UCSD-AML1 (cell line): Measurements from ENCODE around the gene DPP3.

Experiments
- DNase-seq: peaks from one replicate; lab custom pipeline; 2025; ENCODE audit not compliant: unreplicated experiment; lab: John Stamatoyannopoulos, UW

DPP3 gene

GRCh38 chr11:66478729-66479393, 1.4 kb upstream of the DPP3 start:
- DNase-seq = no peak

DNA sequence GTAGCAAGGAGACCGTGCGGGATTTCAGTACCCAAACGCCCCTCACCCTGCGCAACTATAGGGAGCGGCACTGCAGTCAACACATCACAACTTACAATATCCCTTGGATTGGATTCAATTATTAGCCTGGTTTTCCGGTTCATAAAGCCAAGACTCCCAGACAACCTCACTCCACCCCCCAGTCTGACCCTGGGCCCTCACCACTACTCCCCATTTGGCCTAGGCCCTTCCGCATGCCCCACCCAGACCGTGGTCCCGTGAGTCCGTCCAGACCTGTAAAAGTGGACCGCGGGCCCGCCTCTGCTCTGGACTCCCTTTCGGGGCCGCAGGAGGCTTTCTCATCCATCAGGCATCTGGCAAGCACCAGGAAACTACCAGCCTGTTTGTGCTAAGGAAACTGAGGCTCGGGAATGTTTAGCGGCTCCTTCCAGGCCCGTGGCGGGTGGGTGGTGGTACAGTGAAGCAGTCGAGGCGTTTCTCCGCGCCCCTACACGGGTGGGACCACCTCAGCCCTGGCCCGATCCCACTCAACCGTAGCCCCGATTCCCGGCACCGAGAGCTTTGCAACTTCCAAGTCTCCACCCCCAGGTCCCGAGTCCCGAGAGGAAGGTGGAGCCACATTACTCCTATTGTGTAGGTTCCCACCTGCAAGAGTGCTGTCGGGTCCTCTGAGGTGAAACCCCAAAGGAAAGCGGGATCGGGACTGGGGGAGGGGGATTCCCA, 679 bp upstream of the DPP3 start:
- DNase-seq = peak; percentile 43

DNA sequence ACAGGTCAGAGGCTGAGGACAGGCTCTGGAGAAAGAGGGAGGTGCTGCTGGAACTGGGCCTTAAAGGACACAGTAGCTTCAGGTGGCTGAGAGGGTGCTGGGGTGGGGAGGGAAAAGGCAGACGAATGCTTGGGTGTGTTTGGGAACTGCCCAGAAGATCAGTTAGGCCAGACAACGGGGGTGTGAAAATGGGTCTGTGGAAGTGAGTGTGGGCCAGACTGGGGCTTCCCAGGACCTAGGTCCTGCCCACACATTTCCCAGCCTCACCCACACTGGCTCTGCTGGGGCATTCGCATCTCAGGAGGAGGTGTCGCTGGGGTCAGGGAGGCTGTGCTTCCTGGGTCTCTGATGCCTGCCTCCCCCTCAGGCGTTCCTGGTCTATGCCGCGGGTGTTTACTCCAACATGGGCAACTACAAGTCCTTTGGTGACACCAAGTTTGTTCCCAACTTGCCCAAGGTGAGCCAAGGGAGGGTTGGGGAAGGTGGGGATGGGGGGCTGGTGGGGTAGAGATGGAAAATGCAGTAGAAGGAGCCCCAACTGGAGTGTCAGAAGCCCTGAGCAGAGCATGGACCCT, 4.7 kb downstream of the DPP3 start:
- no peak for DNase-seq

GRCh38 chr11:66488957-66489356, 8.7 kb downstream of the DPP3 start:
- DNase-seq = no peak

- DNase-seq = no peak
Measured at GRCh38 chr11:66489636-66490035, 9.4 kb downstream of the DPP3 start.

DNA sequence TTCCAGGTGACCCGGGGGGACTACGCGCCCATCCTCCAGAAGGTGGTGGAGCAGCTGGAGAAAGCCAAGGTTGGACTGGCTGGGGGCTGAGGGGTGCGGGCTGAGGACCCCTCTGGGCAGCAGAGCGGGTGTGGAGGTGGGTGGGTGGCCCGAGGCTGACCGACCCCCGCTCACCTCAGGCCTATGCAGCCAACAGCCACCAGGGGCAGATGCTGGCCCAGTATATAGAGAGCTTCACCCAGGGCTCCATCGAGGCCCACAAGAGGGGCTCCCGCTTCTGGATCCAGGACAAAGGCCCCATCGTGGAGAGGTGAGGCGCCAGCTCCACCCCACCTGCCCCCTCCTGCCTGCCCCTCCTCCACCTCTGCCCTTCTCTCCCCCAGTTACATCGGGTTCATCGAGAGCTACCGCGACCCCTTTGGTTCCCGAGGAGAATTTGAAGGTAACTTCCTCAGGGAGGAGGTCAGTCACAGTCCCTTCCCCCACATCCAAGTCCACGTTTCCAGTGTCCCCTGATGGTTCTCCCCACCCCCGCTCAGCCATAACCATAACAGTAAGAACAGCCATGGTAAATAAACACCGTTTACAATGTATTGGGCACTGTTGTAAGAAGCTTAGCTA, 11.2 kb downstream of the DPP3 start:
- no peak for DNase-seq

GRCh38 chr11:66492161-66492865, 12.1 kb downstream of the DPP3 start:
- DNase-seq = no peak

DNA sequence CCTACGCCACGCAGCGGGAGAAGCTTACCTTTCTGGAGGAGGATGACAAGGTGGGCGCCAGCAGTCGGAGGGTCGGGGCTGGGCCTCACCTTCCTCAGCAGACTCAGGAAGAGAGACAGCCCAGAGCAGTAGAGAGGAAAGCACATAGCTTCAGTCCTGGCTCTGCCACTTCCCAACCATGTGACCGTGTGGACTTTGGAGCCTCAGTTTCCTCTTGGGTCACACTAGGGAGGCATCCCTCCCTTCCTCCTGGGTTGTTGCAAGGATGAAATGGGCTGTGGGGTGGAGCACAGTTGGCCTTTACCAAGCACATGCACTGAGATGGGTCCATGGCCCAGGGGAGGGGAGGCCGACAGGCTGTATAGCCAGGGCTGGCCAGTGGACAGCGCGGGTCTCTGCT, 12.9 kb downstream of the DPP3 start:
- no peak for DNase-seq

- DNase-seq = no peak
Measured at GRCh38 chr11:66494458-66494857, 14.2 kb downstream of the DPP3 start.

DNA sequence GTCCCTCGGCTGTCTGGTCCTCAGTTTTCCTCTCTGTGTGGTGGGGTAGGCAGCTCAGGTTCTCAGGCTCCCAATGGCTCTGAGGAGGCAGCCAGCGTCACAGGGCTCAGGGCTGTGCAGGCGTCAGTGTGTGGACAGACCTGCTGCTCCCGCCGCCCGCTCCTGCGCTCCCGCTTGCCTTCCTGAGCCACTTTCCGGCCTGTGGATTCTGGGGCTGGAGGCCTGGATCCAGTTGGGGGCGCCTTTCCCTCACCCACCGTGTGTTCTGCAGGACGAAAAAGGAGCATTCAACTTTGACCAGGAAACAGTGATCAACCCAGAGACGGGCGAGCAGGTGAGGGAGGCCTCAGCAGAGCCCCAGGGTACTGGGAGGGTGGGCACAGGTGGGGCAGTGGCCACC, 14.7 kb downstream of the DPP3 start:
- no peak for DNase-seq

GRCh38 chr11:66495401-66495854, 15.2 kb downstream of the DPP3 start:
- DNase-seq = no peak

DNA sequence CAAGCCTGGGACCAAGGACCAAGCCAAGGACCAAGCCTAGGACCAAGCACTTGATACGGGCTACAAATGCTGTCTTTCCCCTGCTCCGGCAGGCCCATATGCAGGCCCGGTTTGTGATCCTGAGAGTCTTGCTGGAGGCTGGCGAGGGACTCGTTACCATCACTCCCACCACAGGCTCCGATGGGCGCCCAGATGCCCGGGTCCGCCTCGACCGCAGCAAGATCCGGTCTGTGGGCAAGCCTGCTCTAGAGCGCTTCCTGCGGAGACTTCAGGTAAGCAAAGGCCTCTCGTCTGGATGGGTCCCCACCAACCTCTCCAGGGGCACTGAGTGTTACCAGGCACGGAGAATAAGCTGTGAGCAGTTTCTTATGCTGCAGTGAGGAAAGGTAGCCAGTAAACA, 17.0 kb downstream of the DPP3 start:
- no peak for DNase-seq

GRCh38 chr11:66498506-66498905, 18.3 kb downstream of the DPP3 start:
- DNase-seq = no peak

DNA sequence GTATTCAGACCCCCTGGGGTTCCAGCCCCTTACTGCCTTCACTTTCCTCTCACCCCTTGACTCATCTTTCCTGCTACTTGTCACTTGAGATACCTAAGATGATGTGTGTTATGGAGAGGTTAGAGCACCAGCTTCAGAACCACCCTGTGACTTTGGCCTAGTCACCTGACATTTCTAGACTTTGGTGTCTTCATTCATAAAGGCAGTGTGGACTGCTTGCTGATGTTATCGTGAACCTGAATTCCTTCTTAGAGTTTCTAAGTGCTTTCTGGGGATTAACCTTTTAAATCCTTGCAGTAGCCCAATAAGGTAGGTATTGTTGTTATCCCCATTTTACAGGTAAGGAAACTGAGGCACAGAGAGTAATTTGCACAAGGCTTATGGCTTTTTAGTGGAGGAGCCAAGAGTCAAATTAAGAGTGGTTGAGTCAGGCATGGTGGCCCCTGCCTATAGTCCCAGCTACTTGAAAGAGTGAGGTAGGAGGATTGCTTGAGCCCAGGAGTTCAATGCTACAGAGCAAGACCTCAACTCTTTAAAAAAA, 25.1 kb downstream of the DPP3 start:
- no peak for DNase-seq

GRCh38 chr11:66509131-66509561, 28.9 kb downstream of the DPP3 start:
- peak; percentile 30 for DNase-seq

DNA sequence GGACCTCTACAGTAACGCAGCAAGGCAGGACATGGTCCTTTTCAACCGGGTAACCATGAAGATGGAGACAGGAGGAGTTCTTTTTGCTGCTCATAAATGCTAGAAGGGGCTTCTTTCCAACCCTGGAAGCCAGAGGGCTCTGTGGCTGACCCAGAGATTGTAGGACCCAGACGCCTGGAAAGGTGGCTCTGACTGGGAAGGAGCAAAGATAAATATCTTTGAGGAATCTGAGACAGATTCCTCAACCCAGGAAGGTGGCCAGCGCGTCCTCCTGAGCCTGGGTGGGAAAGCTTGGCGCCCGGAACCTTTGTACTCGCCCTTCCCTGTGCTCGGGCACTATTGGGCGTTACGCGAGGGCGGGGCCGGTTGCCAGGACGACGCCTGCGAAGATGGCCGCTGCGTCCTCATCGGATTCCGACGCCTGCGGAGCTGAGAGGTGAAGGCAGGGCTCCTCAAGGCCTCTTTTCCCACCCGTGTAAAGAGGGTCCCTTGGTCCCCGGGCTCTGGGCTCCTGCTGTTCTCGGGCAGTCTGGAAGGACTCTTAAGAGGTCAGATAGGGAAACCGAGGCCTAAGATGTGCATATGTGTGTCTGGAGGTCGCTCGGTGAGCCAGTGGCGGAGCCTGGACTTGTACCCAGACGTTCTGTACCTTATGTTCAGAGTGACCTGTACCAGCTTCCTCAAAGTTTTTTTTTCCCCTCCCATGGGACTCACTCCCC, 30.2 kb downstream of the DPP3 start, which contains the start of gene BBS1:
Gene BBS1, plus strand, starts transcription at position 365 of the 719 bp plus-strand sequence. Its CDS starts 25 bp downstream, at position 390.
- peak; percentile 84 for DNase-seq

- no peak for DNase-seq
Measured at GRCh38 chr11:66510990-66511339, 30.7 kb downstream of the DPP3 start.

DNA sequence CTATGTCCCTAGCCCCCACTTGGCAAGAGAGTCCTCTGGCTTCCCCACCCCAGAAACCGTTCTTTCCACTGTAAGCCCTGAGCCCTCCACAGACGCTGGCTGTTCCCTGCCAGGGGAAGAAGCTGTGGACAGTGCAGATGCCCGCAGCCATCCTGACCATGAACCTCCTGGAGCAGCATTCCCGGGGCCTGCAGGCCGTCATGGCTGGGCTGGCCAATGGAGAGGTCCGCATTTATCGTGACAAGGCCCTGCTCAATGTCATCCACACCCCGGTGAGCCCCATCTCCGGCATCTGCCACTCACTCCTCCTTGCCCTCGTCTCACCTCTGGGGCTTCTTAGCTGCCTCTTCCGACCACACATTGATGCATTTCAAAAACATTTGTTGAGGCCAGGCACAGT, 43.4 kb downstream of the DPP3 start:
- DNase-seq = no peak

GRCh38 chr11:66524304-66525040, 44.2 kb downstream of the DPP3 start:
- no peak for DNase-seq

DNA sequence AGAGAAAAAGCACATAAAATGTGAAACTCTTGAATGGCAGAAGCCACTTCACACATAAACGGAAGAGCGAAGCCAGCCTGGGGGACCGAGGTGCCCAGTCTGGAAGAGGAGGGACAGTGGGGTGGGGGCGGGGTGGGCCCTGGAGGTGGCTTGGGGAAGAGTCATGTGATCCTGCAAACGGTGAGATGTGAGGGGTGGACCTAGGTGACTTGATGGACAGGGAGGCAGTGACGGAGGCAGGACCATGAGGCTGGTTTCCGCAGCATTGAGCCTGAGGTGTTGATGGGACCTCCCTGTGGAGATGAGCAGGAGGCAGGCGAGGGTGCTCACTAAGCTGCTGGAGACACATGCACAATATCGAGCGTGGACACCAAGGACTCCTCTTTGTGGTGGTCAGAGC, 48.8 kb downstream of the DPP3 start:
- DNase-seq = no peak
